Airway epithelial cell (primary cell): Measurements from ENCODE around the gene MYH1. TPM values are rescaled to one million over a fixed set of nuclear protein-coding genes. Genes with fewer than 3 reads are reported as not detected.

ENCODE experiments used
- total RNA-seq: library from RNA; depleted of rRNA; stranded (reverse); fragments of >200 nt; gene quantifications from 2 replicates; pipeline ENCODE4 v1.2.3, GENCODE V29; 2015

Gene MYH1
- not detected in 2 replicates for total RNA-seq

DNA sequence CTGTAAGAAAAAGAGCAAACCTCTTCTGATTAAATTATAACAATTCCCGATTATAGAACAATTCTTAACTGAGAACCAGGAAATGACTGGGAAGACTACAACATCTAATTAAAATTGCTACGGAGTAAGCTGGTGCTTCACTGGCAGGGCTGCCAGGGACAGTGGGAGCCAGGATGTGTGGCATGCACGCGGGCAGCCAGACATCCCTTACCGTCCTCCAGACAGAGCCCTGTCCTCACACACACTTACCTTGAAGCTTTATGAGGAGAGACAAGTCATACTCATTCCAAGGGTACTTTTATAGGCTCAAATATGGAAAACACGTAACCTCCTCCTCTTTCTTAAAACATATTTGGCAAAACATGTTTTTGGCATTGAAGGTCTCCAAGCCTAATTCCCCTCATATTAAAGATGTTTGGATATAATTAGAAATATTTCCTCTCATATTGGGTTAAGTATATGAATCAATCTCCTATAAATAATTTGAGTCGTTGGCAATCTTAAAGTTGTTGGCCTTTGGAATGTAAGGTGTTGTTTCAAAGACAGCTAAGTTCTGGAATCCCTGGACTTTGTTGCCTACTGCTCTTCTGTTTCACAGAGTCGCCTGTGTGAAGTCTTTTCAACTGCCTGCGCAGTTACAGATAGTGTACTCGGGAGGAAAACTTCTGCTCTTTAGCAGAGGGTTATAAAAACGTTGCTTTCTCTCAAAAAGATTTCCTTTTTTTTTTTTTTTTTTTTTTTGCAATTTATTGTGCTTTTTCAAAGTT lies at the start of gene MYH1:
MYH1 (minus strand) TSS at position 272 of the 767 bp plus-strand sequence. CDS start 1,900 bp downstream, outside the sequence.

GRCh38 chr17:10549096-10549842 lies 30.9 kb upstream of the MYH1 start, which contains the start of gene MYH2:
Gene MYH2 (minus strand): TSS chr17:10549658. CDS start chr17:10547920, 1,738 bp downstream.

DNA sequence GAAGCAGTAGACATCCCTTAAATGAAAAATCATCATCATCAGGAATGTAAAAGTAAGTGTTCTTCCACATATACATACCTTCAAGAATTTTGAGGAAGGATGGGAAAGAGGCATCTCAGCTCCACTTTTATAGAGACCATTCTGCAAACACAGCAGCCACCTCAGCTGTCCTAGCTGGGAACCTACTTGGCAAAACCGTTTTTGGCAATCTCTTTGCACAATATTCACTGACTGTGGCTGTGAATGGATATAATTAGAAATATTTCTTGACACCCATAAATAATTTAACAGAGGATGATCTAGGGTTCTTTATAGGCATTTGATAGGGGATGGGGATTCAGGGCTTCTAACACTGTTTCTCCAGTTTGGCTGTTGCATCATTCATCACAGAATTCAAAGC lies 48.9 kb downstream of the MYH1 start, which contains the start of gene MYH4:
MYH4 (minus strand) TSS at position 101 of the 400 bp plus-strand sequence. CDS start 2,814 bp downstream, outside the sequence.

Other genes starting within 250 kb of the MYH1 start
- not detected in 2 replicates for gene MYH13, start 145.5 kb downstream of the MYH1 start, total RNA-seq
- not detected in 2 replicates for gene MYH8, start 96.6 kb downstream of the MYH1 start, total RNA-seq
- not detected in 2 replicates for gene MYH4, start 49.0 kb downstream of the MYH1 start, total RNA-seq
- not detected in 2 replicates for gene MYH2, start 31.1 kb upstream of the MYH1 start, total RNA-seq
- gene MYH3, start 138.8 kb upstream of the MYH1 start, total RNA-seq = 0.35 and 0.42 TPM in 2 replicates
- gene SCO1, start 179.0 kb upstream of the MYH1 start, total RNA-seq = 26.0 and 36.7 TPM in 2 replicates
- gene ADPRM, start 179.1 kb upstream of the MYH1 start, total RNA-seq = 2.7 and 6.7 TPM in 2 replicates
- gene TMEM220, start 211.5 kb upstream of the MYH1 start, total RNA-seq = 0.21 TPM in 1 of 2 replicates, not detected in the other